Caco-2 (cell line): Measurements from ENCODE around the gene DLGAP4. TPM values are rescaled to one million over a fixed set of nuclear protein-coding genes. Genes with fewer than 3 reads are reported as not detected.

Experiments
- BruUV-seq: library from RNA; stranded (reverse); fragments of 400-500 nt; replicated peaks from 2 replicates; lab custom pipeline; 2021; lab: Mats Ljungman, UMichigan
- CTCF ChIA-PET: fragments of 300-600 bp; sonication (Branson Sonifier 250); formaldehyde crosslinking; loops from one replicate; lab custom pipeline; 2022; ENCODE audit warnings: antibody characterized with exemption; lab: Charles Lee
- POLR2A ChIA-PET: fragments of 300-600 bp; sonication (Branson Sonifier 250); formaldehyde crosslinking; loops from one replicate; lab custom pipeline; 2022; ENCODE audit warnings: antibody characterized with exemption; lab: Charles Lee
- DNase-seq, 2 experiments: peaks; one replicate each; pipeline versions ENCODE4 v3.0.0 to v3.0.0-alpha.2; 2020 to 2022
- H3K27me3 ChIP-seq: replicated peaks from 2 replicates; pipeline ENCODE4 v1.6.0; 2011; ENCODE audit warnings: low read length; ENCODE audit not compliant: control insufficient read depth, insufficient read depth
- H3K36me3 ChIP-seq: 2 replicates; pipeline ENCODE4 v1.5.1; 2011; ENCODE audit warnings: low read length; ENCODE audit not compliant: control insufficient read depth, insufficient read depth
- H3K4me1 ChIP-seq: fragments of 250-450 bp; sonication (Bioruptor Pico); 2 replicates; pipeline ENCODE4 v1.5.1; 2020; ENCODE audit warnings: mild to moderate bottlenecking
- H3K4me3 ChIP-seq: 2 replicates; pipeline ENCODE4 v1.5.1; 2011; ENCODE audit warnings: low read depth, mild to moderate bottlenecking, control low read depth, low read length
- H3K9me3 ChIP-seq: fragments of 250-450 bp; sonication (Bioruptor Pico); 2 replicates; pipeline ENCODE4 v1.5.1; 2020; ENCODE audit warnings: mild to moderate bottlenecking, moderate library complexity
- H3K27ac Mint-ChIP-seq: one replicate; pipeline ENCODE4 v1.8.0; 2022; ENCODE audit warnings: mixed read lengths; ENCODE audit not compliant: unreplicated experiment
- H3K27me3 Mint-ChIP-seq: one replicate; pipeline ENCODE4 v1.8.0; 2022; ENCODE audit warnings: mixed read lengths; ENCODE audit not compliant: insufficient read depth, unreplicated experiment
- H3K36me3 Mint-ChIP-seq: one replicate; pipeline ENCODE4 v1.8.0; 2022; ENCODE audit warnings: mild to moderate bottlenecking, mixed read lengths; ENCODE audit not compliant: insufficient read depth, unreplicated experiment
- H3K4me1 Mint-ChIP-seq: one replicate; pipeline ENCODE4 v1.8.0; 2022; ENCODE audit warnings: low read depth, mixed read lengths; ENCODE audit not compliant: unreplicated experiment
- H3K4me3 Mint-ChIP-seq: one replicate; pipeline ENCODE4 v1.8.0; 2022; ENCODE audit warnings: mild to moderate bottlenecking, moderate library complexity, mixed read lengths; ENCODE audit not compliant: unreplicated experiment
- H3K9me3 Mint-ChIP-seq: one replicate; pipeline ENCODE4 v1.8.0; 2022; ENCODE audit warnings: mixed read lengths; ENCODE audit not compliant: unreplicated experiment
- intact Hi-C: fragments of 100-400 bp; cut with micrococcal nuclease; formaldehyde crosslinking; loops from one replicate; pipeline ENCODE4 v1.10.0; 2022; ENCODE audit not compliant: unreplicated experiment
- total RNA-seq: library from RNA; stranded (reverse); gene quantifications from 2 replicates; pipeline ENCODE4 v1.2.3, GENCODE V29; 2022
- TF ChIP-seq, protein P1 (sequence below), 2 experiments: fragments of 200-600 bp in 1 of 2; IDR thresholded peaks; 1 replicate in 1 of 2; 2 replicates in 1 of 2; pipeline versions ENCODE4 v1.5.1 to v1.8.0; 2011 to 2022; ENCODE audit warnings: antibody characterized with exemption in 1 of 2, control low read depth in 1 of 2, inconsistent platforms in 1 of 2, low read depth in 1 of 2, low read length in 1 of 2, mild to moderate bottlenecking in 1 of 2, moderate library complexity in 1 of 2; ENCODE audit not compliant: insufficient read depth in 1 of 2, severe bottlenecking in 1 of 2, unreplicated experiment in 1 of 2

The DLGAP4 gene
- total RNA-seq, 1 experiment from 2014 or later = 122 TPM

DNA sequence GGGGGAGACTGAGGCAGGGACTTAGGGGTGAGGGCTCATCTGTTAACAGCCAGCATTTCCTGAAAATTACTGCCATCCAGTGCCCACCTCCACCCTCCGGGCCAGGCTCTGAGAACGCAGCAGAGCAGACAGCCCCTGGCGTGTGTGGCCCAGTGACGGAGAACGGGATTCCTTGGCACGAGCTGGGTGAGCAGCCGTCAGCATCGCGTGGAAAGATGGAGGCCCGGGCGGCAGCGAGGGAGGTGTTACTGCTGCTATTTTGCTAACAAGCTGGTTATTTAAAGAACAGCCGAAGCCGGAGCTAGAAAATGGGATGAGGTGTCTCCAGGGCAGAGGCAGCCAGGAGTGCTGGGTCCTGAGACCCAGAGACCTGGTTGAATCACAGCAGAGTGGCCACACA lies 62.7 kb downstream of the DLGAP4 start:
- Histone ChIP-seq H3K9me3 (no peaks in the 10 kb centered on the region; the same call in 1 of the 2 replicates), H3K4me3 (no peak overlapping the region), H3K36me3 (no peaks in the 10 kb centered on the region), H3K4me1 (peaks cover 8% of the 10 kb centered on the region), H3K27me3 (no peaks in the 10 kb centered on the region; the same call in none of the 2 replicates)
- no peaks in the 10 kb centered on the region for H3K9me3 Mint-ChIP-seq
- no peak for DNase-seq
- no TSS peak for BruUV-seq
- no peaks in the 10 kb centered on the region for H3K36me3 Mint-ChIP-seq
- peaks cover 7% of the 10 kb centered on the region for H3K4me1 Mint-ChIP-seq
- CTCF ChIA-PET = interaction anchor here (1.0 to 1.7 kb wide), 2 partner anchors 25 to 31 kb away, joined by 3 to 6 read pairs; no protein-coding TSS in a partner anchor
- intact Hi-C loops = no loop called here
- H3K27ac Mint-ChIP-seq = no peak overlapping the region
- TF ChIP-seq, protein P1, sequence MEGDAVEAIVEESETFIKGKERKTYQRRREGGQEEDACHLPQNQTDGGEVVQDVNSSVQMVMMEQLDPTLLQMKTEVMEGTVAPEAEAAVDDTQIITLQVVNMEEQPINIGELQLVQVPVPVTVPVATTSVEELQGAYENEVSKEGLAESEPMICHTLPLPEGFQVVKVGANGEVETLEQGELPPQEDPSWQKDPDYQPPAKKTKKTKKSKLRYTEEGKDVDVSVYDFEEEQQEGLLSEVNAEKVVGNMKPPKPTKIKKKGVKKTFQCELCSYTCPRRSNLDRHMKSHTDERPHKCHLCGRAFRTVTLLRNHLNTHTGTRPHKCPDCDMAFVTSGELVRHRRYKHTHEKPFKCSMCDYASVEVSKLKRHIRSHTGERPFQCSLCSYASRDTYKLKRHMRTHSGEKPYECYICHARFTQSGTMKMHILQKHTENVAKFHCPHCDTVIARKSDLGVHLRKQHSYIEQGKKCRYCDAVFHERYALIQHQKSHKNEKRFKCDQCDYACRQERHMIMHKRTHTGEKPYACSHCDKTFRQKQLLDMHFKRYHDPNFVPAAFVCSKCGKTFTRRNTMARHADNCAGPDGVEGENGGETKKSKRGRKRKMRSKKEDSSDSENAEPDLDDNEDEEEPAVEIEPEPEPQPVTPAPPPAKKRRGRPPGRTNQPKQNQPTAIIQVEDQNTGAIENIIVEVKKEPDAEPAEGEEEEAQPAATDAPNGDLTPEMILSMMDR (IDR thresholded peaks at IDR 0.05; ENCODE audit: insufficient read depth in 1 of 2, low read depth in 1 of 2, low read length in 1 of 2, severe bottlenecking in 1 of 2, unreplicated experiment in 1 of 2) = no peak
- peaks cover 13% of the 10 kb centered on the region for H3K27me3 Mint-ChIP-seq
- no peak overlapping the region for H3K4me3 Mint-ChIP-seq
- POLR2A ChIA-PET = no interaction called here

DNA sequence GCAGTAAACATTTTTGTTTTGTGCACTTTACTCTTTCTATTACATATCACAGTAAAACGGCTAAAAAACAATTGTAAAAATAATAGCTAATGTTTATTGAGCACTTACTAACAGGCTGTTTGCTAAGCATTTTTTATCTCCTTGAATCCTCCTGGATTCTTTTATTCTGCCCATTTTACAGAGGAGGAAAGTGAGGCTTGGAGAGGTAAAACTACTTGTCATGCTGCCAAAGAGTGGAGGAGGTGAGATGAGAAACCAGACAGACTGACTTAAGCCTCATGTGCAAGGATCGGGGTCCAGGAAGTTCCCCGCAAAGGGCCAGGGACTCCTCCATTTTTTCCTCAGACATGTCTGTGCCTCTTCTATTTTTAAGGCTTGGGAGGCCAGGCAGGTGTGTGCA lies 63.6 kb downstream of the DLGAP4 start:
- ChIA-PET POLR2A (no interaction called here), CTCF (no interaction called here)
- Mint-ChIP-seq H3K36me3 (no peaks in the 10 kb centered on the region), H3K9me3 (no peaks in the 10 kb centered on the region), H3K4me1 (peaks cover 7% of the 10 kb centered on the region), H3K4me3 (no peak overlapping the region), H3K27ac (no peak overlapping the region), H3K27me3 (peaks cover 18% of the 10 kb centered on the region)
- H3K36me3 ChIP-seq = no peaks in the 10 kb centered on the region
- no TSS peak for BruUV-seq
- TF ChIP-seq, protein P1 (IDR thresholded peaks at IDR 0.05; ENCODE audit: insufficient read depth in 1 of 2, low read depth in 1 of 2, low read length in 1 of 2, severe bottlenecking in 1 of 2, unreplicated experiment in 1 of 2) = no peak
- H3K4me3 ChIP-seq = no peak overlapping the region
- no peak for DNase-seq
- H3K4me1 ChIP-seq = peaks cover 8% of the 10 kb centered on the region
- intact Hi-C loops = no loop called here
- no peaks in the 10 kb centered on the region; the same call in 1 of the 2 replicates for H3K9me3 ChIP-seq
- H3K27me3 ChIP-seq = no peaks in the 10 kb centered on the region; the same call in none of the 2 replicates

DNA sequence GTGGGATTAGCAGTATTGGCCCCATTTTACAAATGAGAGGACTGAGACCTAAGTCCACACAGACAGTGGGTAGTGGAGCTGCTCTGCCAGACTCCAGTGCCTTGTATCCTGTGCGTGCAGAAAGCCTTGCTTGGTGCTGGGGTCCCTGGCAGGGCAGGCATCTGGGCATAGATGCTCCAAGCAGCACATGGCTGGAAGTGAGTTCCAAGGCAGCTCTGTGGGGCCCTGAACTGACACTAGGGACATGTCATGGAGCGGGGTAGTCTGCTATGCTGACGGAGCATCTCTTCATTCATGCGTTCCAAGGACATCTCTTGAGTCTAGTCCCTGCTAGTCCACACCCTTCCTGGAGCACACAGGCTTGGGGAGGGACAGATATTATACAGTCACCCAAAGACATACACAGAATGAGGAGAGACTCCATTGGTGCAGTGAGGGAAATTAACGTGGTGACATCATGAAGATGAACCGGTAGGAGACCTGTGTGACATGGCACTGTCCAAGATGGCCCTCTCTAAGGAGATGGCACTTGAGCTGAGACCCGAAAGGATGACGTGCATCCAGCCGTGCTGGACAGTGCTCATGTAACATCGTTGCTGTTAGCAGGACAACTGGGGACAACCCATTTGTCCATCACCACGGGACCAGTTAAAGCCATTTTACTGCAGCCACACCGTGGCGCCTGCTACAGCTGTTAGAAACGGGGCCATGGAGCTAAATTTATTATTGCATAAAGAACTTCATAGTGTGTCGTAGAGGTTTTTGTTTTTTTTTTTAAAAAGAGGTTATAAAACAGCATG lies 65.1 kb downstream of the DLGAP4 start:
- no peaks in the 10 kb centered on the region; the same call in none of the 2 replicates for H3K27me3 ChIP-seq
- peaks cover 21% of the 10 kb centered on the region for H3K27me3 Mint-ChIP-seq
- BruUV-seq = no TSS peak
- TF ChIP-seq, protein P1 (IDR thresholded peaks at IDR 0.05; ENCODE audit: insufficient read depth in 1 of 2, low read depth in 1 of 2, low read length in 1 of 2, severe bottlenecking in 1 of 2, unreplicated experiment in 1 of 2) = no peak
- peaks cover 7% of the 10 kb centered on the region for H3K4me1 Mint-ChIP-seq
- DNase-seq = no peak
- ChIA-PET POLR2A (no interaction called here), CTCF (no interaction called here)
- H3K36me3 ChIP-seq = no peaks in the 10 kb centered on the region
- H3K9me3 Mint-ChIP-seq = no peaks in the 10 kb centered on the region
- no peak overlapping the region for H3K4me3 ChIP-seq
- intact Hi-C loops = no loop called here
- H3K9me3 ChIP-seq = no peaks in the 10 kb centered on the region; the same call in 1 of the 2 replicates
- H3K4me1 ChIP-seq = peaks cover 8% of the 10 kb centered on the region
- H3K36me3 Mint-ChIP-seq = no peaks in the 10 kb centered on the region
- no peak overlapping the region for H3K4me3 Mint-ChIP-seq
- H3K27ac Mint-ChIP-seq = no peak overlapping the region
